NCI-H1694 treated with DMSO at 0.1 percent for 48 hours (cell line): ENCODE data around the gene SSH2.
A peak's percentile ranks its signal among the peaks of the same experiment; 100 is the strongest.
"Not testable (repeated sequence)": the region's sequence is repeated elsewhere in the genome, so short reads cannot be mapped to it uniquely, and the experiment has no call there.

Experiments used
- DNase-seq: peaks from one replicate; lab custom pipeline; 2025; lab: John Stamatoyannopoulos, UW

The SSH2 gene, protein sequence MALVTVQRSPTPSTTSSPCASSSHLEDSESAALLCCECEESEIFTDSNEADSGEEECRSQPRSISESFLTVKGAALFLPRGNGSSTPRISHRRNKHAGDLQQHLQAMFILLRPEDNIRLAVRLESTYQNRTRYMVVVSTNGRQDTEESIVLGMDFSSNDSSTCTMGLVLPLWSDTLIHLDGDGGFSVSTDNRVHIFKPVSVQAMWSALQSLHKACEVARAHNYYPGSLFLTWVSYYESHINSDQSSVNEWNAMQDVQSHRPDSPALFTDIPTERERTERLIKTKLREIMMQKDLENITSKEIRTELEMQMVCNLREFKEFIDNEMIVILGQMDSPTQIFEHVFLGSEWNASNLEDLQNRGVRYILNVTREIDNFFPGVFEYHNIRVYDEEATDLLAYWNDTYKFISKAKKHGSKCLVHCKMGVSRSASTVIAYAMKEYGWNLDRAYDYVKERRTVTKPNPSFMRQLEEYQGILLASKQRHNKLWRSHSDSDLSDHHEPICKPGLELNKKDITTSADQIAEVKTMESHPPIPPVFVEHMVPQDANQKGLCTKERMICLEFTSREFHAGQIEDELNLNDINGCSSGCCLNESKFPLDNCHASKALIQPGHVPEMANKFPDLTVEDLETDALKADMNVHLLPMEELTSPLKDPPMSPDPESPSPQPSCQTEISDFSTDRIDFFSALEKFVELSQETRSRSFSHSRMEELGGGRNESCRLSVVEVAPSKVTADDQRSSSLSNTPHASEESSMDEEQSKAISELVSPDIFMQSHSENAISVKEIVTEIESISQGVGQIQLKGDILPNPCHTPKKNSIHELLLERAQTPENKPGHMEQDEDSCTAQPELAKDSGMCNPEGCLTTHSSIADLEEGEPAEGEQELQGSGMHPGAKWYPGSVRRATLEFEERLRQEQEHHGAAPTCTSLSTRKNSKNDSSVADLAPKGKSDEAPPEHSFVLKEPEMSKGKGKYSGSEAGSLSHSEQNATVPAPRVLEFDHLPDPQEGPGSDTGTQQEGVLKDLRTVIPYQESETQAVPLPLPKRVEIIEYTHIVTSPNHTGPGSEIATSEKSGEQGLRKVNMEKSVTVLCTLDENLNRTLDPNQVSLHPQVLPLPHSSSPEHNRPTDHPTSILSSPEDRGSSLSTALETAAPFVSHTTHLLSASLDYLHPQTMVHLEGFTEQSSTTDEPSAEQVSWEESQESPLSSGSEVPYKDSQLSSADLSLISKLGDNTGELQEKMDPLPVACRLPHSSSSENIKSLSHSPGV (N-terminal part only)

DNA sequence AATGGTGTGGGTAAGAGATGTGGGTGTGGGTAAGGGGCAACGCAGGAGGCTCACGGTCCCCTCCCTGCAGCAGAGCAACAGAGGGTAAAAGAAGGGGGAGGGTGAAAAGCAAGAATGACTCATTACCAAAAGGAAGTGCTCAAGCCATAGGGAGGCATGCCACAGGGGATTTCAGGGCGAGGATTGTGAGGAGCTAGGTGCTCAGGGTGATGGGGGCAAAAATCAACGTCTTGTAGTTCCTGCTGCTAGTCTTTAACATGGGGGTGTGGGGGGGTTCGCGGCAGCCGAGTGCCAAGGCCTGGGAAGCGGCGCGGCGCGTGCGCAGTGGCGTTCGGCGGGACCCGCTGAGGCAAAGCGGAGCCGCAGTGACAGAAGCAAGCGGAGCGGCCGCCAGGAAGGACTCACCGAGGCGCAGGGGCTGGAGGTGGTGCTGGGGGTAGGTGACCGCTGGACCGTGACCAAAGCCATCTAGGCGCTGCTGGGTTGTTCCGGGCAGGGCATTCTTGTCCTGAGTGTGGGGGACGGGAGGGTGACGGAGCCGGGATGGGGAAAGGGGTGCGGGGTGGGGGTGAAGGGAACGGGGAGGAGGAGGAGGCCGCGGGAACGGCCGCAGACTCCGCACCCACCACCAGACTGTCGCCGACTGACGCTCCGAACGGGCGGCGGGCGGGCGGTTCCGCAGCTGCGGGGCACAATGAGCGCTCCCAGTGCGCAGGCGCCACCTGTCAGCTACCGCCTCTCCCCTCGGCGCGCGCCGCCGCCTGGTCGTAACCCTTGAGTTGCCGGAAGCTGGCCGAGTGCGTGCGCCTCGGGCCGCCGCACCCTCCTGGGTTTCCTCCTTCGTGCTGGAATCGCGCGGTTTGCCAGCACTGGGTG is at the start of gene SSH2:
SSH2 (minus strand) TSS at position 696 of the 876 bp plus-strand sequence; CDS start at position 468, 228 bp downstream.
- peak; percentile 94 for DNase-seq

DNA sequence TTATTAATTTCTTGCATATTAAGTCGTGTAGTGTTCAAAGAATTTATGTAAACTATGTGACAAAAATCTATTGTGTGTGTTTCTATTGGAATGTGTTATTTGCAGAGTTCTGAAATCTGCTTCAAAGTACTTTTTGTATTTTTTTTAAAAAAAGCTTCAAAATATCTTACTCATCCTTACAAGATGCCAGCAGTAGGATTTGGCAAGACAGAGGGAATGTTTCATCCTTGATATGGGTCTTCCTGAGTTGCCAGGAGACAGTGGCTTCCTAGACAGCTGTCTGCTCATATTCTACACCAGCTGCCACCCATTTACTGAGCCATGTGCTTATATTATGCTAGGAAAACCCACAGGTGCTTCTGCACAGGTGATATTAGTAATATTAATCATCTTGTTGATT is 47.8 kb upstream of the SSH2 start:
- DNase-seq: peak; percentile 27

DNA sequence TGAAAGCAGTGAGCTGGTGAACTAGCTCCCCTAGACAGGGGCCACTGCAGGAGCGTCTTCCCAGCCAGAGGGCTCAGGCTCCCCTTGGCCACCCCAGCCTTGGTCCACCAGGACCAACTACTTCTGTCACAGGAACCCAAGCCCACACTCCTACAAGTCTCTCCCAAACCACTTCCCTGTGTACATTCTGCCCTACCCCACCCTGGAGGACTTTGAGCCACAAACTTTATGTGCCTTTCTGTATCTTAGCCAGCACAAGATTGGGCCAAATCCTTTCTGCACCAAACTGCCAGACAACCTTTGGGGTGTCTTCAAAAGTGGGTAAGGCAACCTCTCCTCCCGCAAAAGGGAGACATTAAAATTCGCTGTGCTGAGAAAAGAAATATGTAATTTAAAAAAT is 43.0 kb upstream of the SSH2 start:
- no peak for DNase-seq

DNA sequence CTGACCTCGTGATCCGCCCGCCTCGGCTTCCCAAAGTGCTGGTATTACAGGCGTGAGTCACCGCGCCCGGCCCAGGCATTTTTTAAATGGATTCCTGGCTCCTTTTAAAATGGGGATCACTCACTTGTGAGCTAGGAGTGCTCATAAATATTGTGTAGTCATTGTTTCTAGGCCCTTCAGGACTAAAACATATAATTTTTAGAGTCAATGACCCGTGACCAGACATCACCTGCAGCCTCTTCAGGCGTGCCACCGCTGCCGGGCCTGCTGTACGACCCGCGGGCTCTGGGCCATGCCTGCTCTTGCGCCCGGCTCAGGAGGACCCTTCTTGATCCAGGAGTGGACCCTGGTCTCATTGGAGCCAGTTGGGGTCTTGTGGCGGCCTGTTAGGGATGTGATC is 42.2 kb upstream of the SSH2 start:
- no peak for DNase-seq

DNA sequence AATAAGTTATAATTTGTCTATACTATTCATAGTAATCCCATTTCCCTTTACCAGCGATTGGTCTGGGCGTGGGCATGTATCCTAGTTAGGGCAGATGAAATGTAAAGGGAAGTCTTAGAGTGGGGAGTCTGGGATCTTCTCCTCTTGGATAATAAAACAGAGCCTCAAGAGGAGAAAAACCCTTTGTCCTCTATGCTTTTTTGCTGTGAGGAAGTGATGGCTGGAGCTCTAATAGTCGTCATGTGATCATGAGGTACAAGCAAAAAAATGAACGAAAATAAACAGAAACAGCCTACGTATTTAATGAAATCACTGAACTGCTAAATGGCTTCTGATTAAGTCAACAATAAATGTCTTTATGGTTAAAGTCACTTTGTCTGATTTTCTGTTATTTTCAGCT is 38.2 kb upstream of the SSH2 start:
- DNase-seq: no peak

DNA sequence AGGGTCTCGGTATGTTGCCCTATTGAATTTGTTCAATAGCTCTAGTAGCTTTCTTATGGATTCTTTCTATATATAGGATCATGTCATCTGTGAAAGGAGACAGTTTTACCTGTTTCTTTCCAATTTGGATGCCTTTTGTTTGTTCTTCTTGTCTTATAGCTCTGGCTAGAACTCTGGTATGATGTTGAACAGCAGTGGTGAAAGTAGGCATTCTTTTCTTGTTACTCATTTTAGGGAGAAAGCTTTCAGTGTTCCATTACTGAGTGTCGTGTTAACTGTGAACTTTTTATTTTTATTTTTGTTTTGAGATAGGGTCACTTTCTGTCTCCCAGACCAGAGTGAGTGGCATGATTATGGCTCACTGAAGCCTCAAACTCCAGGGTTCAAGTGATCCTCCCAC is 32.6 kb upstream of the SSH2 start:
- no peak for DNase-seq

DNA sequence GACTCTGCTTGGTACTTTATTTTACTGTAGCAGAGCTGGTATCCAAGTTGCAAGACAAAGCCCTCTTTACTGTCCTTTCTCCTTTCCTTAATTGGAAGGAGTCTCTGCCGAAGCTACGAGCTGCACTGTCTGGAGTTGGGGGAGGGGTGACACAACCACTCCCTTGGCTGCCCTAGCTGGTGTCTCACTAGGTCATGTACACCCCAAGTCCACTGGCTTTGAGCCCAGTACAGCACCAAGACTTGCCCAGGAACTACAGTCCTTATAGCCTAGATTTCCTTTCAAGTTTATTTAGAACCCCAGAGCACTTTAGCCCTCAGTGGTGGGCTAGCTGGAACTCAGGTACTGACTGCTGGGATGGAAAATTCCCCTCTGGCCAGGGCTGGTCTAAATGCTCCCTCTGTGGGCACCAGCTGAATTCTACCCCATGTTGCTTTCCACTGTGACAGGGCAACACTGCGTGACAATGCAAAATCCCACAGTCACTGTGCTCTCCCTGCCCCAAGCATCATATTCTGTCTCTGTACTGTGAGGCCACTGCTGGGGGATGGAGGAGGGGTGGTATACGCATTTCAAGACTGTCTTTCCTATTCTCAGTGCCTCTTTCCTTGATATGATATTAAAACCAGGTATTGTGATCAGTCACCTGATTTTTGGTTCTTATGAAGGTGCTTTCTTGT is 29.8 kb upstream of the SSH2 start:
- DNase-seq: no peak

DNA sequence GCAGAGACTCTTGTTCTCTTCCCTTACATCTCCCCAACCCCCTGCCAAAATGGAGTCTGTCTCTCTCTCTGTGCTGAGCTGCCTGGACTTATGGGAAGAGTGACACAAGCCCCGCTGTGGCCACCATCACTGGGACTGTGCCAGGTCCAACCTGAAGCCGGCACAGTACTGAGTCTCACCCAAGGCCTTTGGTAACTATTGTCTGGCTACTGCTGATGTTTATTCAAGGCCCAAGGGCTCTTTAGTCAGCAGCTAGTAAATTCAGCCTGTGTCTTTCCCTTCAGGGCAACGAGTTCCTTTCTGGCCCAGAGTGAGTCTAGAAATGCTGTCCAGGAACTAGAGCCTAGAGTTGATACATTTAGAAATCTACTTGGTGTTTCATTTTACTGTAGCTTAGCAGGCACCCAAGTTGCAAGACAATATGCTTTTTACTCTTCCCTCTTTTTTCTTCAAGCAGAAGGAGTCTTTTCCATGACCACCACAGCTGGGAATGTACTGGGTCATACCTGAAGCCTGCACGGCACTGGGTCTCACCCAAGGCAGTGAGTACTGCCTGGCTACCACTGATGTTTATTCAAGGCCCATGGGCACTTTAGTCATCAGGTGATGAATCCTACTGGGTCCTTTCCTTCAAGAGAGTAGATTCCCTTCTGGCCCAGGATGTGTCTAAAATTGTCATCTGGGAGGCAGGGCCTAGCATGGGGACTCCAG is 29.1 kb upstream of the SSH2 start:
- DNase-seq: no peak

DNA sequence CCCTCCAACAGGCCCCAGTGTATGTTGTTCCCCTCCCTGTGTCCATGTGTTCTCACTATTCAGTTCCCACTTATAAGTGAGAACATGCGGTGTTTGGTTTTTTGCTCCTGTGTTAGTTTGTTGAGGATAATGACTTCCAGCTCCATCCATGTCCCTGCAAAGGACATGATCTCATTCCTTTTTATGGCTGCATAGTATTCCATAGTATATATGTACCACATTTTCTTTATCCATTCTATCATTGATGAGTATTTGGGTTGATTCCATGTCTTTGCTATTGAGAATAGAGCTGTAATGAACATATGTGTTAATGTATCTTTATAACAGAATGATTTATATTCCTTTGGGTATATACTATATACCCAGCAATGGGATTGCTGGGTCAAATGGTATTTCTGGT is 27.5 kb upstream of the SSH2 start:
- not testable (repeated sequence) for DNase-seq

DNA sequence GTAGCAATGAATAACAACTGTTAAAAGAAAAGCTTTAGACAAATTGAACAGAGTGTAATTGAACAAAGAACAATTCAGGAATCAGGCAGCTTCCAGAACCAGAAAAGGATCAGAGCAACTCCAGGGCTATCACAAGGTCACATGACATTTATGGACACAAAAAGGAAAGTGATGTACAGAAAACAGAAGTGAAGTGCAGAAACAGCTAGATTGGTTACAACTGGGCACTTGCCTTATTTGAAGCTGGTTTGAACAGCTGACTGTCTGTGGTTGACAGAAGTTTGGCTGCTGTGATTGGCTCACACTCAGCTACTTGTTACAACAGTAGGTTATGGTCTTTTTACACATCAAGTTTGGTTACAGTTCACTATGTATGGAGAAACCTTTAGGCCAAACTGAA is 26.2 kb upstream of the SSH2 start:
- no peak for DNase-seq

DNA sequence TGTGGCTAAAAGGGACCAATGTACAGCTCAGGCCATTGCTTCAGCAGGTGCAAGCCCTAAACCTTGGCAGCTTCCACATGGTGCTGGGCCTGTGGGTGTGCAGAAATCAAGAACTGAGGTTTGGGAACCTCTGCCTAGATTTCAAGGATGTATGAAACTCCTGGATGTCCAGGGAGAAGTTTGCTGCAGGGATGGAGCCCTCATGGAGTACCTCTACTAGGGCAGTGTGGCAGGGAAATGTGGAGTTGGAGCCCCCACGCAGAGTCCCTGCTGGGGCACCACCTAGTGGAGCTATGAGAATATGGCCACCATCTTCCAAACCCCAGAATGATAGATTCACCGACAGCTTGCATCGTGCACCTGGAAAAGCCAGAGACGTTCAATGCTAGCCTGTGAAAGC is 24.4 kb upstream of the SSH2 start:
- no peak for DNase-seq

DNA sequence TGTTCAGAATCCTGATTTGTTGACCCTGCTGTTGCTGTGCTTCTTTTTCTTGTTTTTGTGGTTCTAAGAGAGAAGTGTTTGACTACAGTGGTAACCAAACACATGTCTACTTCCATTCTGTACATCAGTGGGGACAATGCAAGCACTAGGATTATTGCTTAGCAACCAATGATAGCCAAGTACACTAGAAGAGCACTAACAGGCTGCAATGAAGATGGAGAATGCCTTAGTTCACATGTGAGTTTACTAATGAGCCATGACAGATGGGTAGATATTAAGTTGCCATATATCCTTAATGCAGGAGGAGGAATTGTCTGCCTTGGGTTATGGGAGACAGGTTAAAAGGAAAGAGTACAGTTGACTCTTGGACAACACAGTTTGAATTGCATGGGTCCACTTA is 19.7 kb upstream of the SSH2 start:
- DNase-seq: no peak

DNA sequence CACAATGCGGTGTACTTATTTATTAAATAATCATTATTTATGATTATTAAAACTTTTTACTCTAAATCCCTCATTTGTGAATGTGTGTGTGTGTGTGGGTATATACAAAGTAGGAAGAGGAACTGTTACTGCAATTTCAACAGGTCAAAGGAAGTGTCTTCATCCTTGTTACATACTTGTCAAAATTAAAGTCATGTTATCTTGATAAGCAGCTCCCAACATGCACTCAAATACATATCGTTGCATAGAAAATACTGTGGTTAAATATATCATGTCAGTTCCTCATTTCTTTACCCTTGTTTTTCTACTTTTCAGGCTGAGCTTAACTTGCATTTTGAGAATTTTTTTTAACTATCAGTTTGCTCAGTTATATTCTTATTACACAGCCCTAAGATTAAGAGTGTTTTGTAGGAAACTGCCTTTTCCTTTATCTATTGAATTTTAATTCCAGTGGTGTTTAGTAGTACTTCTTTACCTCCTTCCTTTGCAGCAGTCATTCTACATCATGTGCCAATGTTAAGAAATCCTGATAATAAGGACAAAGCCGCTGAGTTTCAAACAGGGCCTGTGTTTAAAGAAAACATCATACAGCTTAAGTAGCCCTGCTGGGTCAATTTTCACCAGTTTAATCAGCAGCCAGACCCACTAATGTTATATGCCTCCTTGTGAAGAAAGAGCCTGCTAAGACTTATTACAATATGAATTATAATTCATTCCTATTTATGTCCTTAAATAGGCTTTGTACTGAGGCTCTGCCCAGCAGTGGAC is 18.6 kb upstream of the SSH2 start:
- DNase-seq: no peak

DNA sequence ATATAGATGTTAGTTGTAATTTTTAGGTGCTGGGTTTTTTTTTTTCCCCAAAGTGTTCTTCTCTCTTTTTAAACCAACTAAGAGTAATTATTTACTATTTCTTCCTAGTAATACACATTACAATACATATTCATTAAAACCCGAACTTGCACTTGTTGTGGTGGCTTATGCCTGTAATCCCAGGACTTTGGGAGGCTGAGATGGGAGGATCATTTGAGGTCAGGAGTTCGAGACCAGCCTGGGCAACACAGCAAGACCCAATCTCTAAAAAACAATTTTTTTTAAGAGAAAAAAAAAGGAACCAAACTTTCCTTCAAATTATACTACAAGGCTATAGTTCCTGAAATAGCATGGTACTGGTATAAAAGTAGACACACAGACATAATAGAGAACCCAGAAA is 15.3 kb upstream of the SSH2 start:
- no peak for DNase-seq

DNA sequence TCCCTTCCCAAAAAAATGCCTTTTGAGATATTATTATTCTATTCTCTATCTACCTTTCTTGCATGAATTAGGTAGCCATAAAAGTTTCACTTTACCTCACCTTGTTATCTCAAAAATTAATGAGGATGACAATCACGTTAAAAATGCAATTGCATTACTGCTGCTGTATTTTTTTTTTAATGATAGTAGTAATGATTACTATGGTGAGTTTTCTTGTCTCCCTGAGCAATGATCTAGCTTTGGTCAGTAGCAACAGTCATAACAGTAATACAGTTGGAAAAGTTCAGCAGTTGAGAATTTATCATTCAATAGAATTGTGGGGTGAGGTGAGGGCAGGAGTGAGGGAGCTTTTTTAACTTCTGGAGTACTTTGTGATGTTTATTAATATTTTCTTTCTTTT is 11.3 kb upstream of the SSH2 start, which contains the start of gene EFCAB5:
EFCAB5 (plus strand) TSS at position 301 of the 400 bp plus-strand sequence. CDS start 163 bp downstream, outside the sequence.
- DNase-seq: no peak

DNA sequence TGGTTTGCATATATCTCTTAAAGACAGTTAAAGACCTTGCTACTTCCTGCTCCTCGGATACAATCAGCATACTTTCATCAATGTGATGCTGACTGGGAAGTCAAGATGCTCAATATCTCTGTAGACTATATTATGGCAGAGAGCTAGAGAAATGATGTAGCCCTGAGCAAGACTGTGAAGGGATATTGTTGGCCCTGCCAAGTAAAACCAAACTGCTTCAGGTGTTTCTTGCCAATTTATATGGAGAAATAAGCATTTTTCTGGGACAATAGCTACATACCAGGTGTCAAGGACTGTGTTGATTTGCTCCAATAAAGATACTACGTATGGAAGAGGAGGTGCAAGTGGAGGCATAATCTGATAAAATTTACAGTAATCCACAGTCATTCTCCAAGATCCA is 6.7 kb upstream of the SSH2 start:
- no peak for DNase-seq

DNA sequence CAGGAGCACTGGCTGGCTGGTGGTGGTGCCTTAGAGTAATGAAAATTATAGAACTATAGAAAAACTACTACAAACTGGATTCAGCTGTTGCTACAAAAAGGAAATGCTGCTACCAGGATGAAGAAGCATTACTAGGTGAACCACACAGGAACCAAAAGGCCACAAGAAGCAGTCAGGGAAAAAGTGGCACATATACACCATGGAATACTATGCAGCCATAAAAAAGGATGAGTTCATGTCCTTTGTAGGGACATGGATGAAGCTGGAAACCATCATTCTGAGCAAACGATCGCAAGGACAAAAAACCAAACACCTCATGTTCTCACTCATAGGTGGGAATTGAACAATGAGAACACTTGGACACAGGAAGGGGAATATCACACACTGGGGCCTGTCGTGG is 5.9 kb upstream of the SSH2 start:
- not testable (repeated sequence) for DNase-seq

DNA sequence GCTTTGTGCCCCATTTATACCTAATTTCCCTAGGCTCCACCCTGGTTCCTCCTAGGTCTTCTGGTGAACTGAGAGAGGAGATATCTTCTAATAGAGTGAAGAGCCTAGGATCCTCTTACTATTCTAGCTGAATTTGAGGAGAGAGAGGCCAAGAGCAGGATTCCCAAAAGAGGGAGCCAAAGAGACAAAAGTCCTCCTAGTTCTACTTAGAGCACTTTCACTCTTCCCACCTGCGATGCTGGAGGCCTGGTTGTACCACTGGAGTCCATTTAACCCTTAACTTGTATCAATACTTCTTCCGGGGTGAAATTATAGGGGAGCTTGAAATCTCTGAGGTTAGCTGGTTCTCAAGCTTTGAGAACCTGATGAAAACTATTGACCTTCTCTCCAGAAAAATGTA is 3.4 kb upstream of the SSH2 start:
- peak; percentile 44 for DNase-seq

DNA sequence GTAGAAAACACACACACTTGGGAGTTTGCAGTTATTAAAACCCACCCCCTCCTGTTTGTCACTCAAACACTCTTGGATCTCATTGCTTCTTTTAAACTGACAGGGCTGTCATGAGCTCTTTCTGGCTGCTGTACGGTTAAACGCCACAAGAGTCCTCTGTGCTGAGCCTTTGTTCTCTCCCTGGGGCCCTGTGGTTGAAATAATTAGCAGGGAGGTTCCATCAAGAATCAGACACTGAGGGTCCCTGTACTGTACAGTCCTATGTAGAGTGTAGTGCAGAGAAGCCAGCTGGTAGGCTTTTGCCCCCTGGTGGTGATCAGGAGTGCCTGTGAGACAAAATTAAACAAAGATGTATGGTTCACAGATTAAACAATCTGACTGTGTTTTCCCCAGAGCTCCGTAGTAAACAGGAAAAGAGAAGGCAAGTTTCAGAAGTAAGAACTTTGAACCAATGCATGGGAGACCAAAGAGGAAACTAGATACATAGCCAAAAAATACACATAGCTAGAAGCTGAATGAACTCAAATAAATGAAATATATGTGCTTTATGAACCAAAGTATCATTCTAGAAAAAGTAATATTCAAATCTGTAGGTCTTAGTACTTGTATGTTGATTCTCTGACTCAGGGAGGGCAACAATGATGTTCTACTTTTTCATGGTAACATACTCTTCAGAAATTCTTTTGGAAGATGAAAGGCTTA is 1.4 kb upstream of the SSH2 start:
- DNase-seq: peak; percentile 97
